Peyer's patch (tissue), 4 donors: ENCODE measurements around the gene LAMB1.

Experiments used
- POLR2A ChIP-seq, 2 donors: fragments of 450-650 bp; IDR thresholded peaks; one replicate each; pipeline ENCODE4 v1.5.1; 2017; ENCODE audit warnings: antibody characterized with exemption in 2 of 2, mild to moderate bottlenecking in 2 of 2, moderate library complexity in 2 of 2
- TF ChIP-seq, protein P1 (sequence below), 6 experiments: fragments of 450-650 bp in 4 of 6; fragments of 200-600 bp in 2 of 6; sonication (generic) in 1 of 6; IDR thresholded peaks; one replicate each; pipeline ENCODE4 v1.5.1; 2017 to 2019; ENCODE audit warnings: antibody characterized with exemption in 6 of 6, mild to moderate bottlenecking in 3 of 6, moderate library complexity in 1 of 6

DNA sequence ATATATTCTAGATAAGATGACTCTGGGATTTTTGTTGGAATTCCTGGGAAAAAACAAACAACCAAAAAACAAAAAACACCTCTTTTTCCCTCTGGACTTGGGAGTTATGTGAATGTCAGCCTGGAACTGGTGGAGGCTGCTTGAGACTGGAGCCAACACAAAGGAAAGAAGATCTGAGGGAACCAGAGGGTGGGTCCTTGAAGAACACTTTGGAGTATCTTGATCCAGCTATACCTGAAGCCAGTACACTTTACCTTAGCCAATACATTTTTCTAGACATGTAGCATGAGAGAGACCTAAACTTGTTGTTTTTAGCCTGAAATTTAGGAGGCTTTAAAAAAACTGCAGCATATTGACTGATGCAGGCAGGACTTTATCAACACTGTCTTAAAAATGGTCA is 5.9 kb upstream of the LAMB1 start:
- TF ChIP-seq, protein P1, sequence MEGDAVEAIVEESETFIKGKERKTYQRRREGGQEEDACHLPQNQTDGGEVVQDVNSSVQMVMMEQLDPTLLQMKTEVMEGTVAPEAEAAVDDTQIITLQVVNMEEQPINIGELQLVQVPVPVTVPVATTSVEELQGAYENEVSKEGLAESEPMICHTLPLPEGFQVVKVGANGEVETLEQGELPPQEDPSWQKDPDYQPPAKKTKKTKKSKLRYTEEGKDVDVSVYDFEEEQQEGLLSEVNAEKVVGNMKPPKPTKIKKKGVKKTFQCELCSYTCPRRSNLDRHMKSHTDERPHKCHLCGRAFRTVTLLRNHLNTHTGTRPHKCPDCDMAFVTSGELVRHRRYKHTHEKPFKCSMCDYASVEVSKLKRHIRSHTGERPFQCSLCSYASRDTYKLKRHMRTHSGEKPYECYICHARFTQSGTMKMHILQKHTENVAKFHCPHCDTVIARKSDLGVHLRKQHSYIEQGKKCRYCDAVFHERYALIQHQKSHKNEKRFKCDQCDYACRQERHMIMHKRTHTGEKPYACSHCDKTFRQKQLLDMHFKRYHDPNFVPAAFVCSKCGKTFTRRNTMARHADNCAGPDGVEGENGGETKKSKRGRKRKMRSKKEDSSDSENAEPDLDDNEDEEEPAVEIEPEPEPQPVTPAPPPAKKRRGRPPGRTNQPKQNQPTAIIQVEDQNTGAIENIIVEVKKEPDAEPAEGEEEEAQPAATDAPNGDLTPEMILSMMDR (IDR thresholded peaks at IDR 0.05) = no peak
- TF ChIP-seq POLR2A (IDR thresholded peaks at IDR 0.05) = no peak
